Measurements from ENCODE around the gene DLK2.

DLK2 gene

GRCh38 chr6:43452896-43453295 lies 2.5 kb downstream of the DLK2 start:
- no peak for DNase-seq

GRCh38 chr6:43451939-43452338 lies 3.4 kb downstream of the DLK2 start:
- DNase-seq: no peak

GRCh38 chr6:43451348-43451747 lies 4.0 kb downstream of the DLK2 start:
- no peak for DNase-seq

GRCh38 chr6:43450699-43451131 lies 4.6 kb downstream of the DLK2 start:
- DNase-seq: no peak

GRCh38 chr6:43448916-43449315 lies 6.4 kb downstream of the DLK2 start:
- no peak for DNase-seq

GRCh38 chr6:43447604-43448003 lies 7.7 kb downstream of the DLK2 start:
- no peak for DNase-seq

GRCh38 chr6:43445576-43445975 lies 9.8 kb downstream of the DLK2 start:
- no peak for DNase-seq

- no peak for DNase-seq
Observed at GRCh38 chr6:43444582-43444981, 10.8 kb downstream of the DLK2 start.

GRCh38 chr6:43444036-43444435 lies 11.3 kb downstream of the DLK2 start:
- DNase-seq: no peak

GRCh38 chr6:43442935-43443334 lies 12.4 kb downstream of the DLK2 start:
- DNase-seq: no peak

- DNase-seq: no peak
Observed at GRCh38 chr6:43437700-43438099, 17.6 kb downstream of the DLK2 start.

GRCh38 chr6:43436577-43437282 lies 18.6 kb downstream of the DLK2 start:
- peak; percentile 49 for DNase-seq

GRCh38 chr6:43435682-43436437 lies 19.5 kb downstream of the DLK2 start:
- DNase-seq: no peak

- no peak for DNase-seq
Observed at GRCh38 chr6:43434943-43435342, 20.4 kb downstream of the DLK2 start.

- DNase-seq: no peak
Observed at GRCh38 chr6:43434001-43434840, 21.1 kb downstream of the DLK2 start.

- no peak for DNase-seq
Observed at GRCh38 chr6:43433148-43433547, 22.2 kb downstream of the DLK2 start.

GRCh38 chr6:43432009-43432945 lies 23.1 kb downstream of the DLK2 start:
- no peak for DNase-seq

GRCh38 chr6:43428874-43429273 lies 26.5 kb downstream of the DLK2 start:
- no peak for DNase-seq

- DNase-seq: no peak
Observed at GRCh38 chr6:43428112-43428570, 27.2 kb downstream of the DLK2 start.

GRCh38 chr6:43427406-43428111 lies 27.8 kb downstream of the DLK2 start, which contains the start of gene ABCC10:
Gene ABCC10, plus strand, starts transcription at chr6:43427541. Its CDS starts 438 bp downstream, at chr6:43427979.
- peak; percentile 95 for DNase-seq

- DNase-seq: no peak
Observed at GRCh38 chr6:43426928-43427405, 28.4 kb downstream of the DLK2 start.
